Vagina (tissue), 2 donors: ENCODE results near the gene MALL.
"Not testable (repeated sequence)": the region's sequence is repeated elsewhere in the genome, so short reads cannot be mapped to it uniquely, and the experiment has no call there.

Source experiments
- CTCF ChIP-seq, 3 experiments: fragments of 450-650 bp in 2 of 3; fragments of 200-600 bp in 1 of 3; sonication (generic) in 1 of 3; IDR thresholded peaks; one replicate each; pipeline ENCODE4 v1.5.1; 2017 to 2019; ENCODE audit warnings: antibody characterized with exemption in 3 of 3, mild to moderate bottlenecking in 2 of 3, moderate library complexity in 2 of 3
- POLR2AphosphoS5 ChIP-seq, 2 donors: sonication (generic); formaldehyde crosslinking; IDR thresholded peaks; one replicate each; pipeline ENCODE4 v1.9.0; 2017; ENCODE audit warnings: antibody characterized with exemption in 2 of 2, mild to moderate bottlenecking in 2 of 2, low read depth in 1 of 2; ENCODE audit not compliant: insufficient read depth in 1 of 2

GRCh38 chr2:110054521-110055407 is 60.9 kb downstream of the MALL start:
- TF ChIP-seq POLR2AphosphoS5 (IDR thresholded peaks at IDR 0.05; ENCODE audit: insufficient read depth in 1 of 2, low read depth in 1 of 2); CTCF (IDR thresholded peaks at IDR 0.05): not testable (repeated sequence)
